GM18508 (cell line): ENCODE data around the gene PDPR.
"Not testable (repeated sequence)": the region's sequence is repeated elsewhere in the genome, so short reads cannot be mapped to it uniquely, and the experiment has no call there.

Experiments
- ATAC-seq: cut with Tn5 transposase; IDR thresholded peaks from one replicate; pipeline ENCODE4 v1.9.1; 2021; ENCODE audit warnings: moderate number of reproducible peaks; ENCODE audit not compliant: insufficient read depth, unreplicated experiment

Gene PDPR

GRCh38 chr16:70204010-70204409 is 89.9 kb downstream of the PDPR start:
- not testable (repeated sequence) for ATAC-seq

DNA sequence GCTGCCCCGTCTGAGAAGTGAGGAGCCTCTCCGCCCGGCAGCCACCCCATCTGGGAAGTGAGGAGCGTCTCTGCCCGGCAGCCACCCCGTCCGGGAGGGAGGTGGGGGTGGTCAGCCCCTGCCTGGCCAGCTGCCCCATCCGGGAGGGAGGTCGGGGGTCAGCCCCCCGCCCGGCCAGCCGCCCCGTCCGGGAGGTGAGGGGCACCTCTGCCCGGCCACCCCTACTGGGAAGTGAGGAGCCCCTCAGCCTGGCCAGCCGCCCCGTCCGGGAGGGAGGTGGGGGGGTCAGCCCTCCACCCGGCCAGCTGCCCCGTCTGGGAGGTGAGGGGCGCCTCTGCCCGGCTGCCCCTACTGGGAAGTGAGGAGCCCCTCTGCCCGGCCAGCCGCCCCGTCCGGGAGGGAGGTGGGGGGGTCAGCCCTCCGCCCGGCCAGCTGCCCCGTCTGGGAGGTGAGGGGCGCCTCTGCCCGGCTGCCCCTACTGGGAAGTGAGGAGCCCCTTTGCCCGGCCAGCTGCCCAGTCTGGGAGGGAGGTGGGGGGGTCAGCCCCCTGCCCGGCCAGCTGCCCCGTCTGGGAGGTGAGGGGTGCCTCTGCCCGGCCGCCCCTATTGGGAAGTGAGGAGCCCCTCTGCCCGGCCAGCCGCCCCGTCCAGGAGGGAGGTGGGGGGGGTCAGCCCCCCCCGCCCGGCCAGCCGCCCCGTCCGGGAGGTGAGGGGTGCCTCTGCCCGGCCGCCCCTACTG is 90.7 kb downstream of the PDPR start:
- not testable (repeated sequence) for ATAC-seq

GRCh38 chr16:70206382-70206781 is 92.2 kb downstream of the PDPR start:
- not testable (repeated sequence) for ATAC-seq
